Measurements from ENCODE around the gene CTCF. TPM values are rescaled to one million over a fixed set of nuclear protein-coding genes. Genes with fewer than 3 reads are reported as not detected.

Gene CTCF
- total RNA-seq, 2 donors from 2014 or later, result 55.5 to 71.1 TPM

- Mint-ChIP-seq H3K4me3 (no peak overlapping the region), H3K9me3 (no peaks in the 10 kb centered on the region), H3K36me3 (ENCODE audit: insufficient read depth in 2 of 2) (peaks cover 11% of the 10 kb centered on the region in 2 donors), H3K27me3 (ENCODE audit: low read depth) (no peaks in the 10 kb centered on the region), H3K27ac (no peak overlapping the region), H3K4me1 (ENCODE audit: low read depth) (peaks cover 19% of the 10 kb centered on the region)
- ATAC-seq (replicated peaks in 1 of 2) (no peak), DNase-seq (no peak)
Observed at GRCh38 chr16:67656344-67657016, 94.2 kb downstream of the CTCF start.

GRCh38 chr16:67657017-67657608, 94.8 kb downstream of the CTCF start:
- H3K4me3 Mint-ChIP-seq, result no peak overlapping the region
- H3K27ac Mint-ChIP-seq, result no peak overlapping the region

GRCh38 chr16:67657751-67658518, 95.6 kb downstream of the CTCF start:
- H3K4me3 Mint-ChIP-seq, result peak overlapping the region in 1 of 2 donors; percentile 95
- H3K4me1 Mint-ChIP-seq (ENCODE audit: low read depth), result peaks cover 25% of the 10 kb centered on the region
- no peaks in the 10 kb centered on the region for H3K27me3 Mint-ChIP-seq (ENCODE audit: low read depth)
- no peaks in the 10 kb centered on the region for H3K9me3 Mint-ChIP-seq
- ATAC-seq (replicated peaks in 1 of 2) (no peak), DNase-seq (no peak)
- H3K27ac Mint-ChIP-seq, result peak overlapping the region; percentile 4
- peaks cover 8 to 11% of the 10 kb centered on the region in 2 donors for H3K36me3 Mint-ChIP-seq (ENCODE audit: insufficient read depth in 2 of 2)

More at GRCh38 chr16:67657017-67657608, 94.8 kb downstream of the CTCF start:
- DNase-seq, result no peak
- ATAC-seq (replicated peaks in 1 of 2), result no peak
- peaks cover 25% of the 10 kb centered on the region for H3K4me1 Mint-ChIP-seq (ENCODE audit: low read depth)
- no peaks in the 10 kb centered on the region for H3K27me3 Mint-ChIP-seq (ENCODE audit: low read depth)
- no peaks in the 10 kb centered on the region for H3K9me3 Mint-ChIP-seq
- peaks cover 9 to 11% of the 10 kb centered on the region in 2 donors for H3K36me3 Mint-ChIP-seq (ENCODE audit: insufficient read depth in 2 of 2)

GRCh38 chr16:67658849-67659674, 96.7 kb downstream of the CTCF start:
- peaks cover 8 to 11% of the 10 kb centered on the region in 2 donors for H3K36me3 Mint-ChIP-seq (ENCODE audit: insufficient read depth in 2 of 2)
- DNase-seq (peak in 1 of 2 donors; percentile 25), ATAC-seq (replicated peaks in 1 of 2) (no peak)
- H3K27me3 Mint-ChIP-seq (ENCODE audit: low read depth), result no peaks in the 10 kb centered on the region
- H3K27ac Mint-ChIP-seq, result peak overlapping the region; percentile 80
- H3K4me3 Mint-ChIP-seq, result peak overlapping the region; percentile 93 to 95
- peaks cover 25% of the 10 kb centered on the region for H3K4me1 Mint-ChIP-seq (ENCODE audit: low read depth)
- no peaks in the 10 kb centered on the region for H3K9me3 Mint-ChIP-seq

GRCh38 chr16:67659675-67660563, 97.6 kb downstream of the CTCF start, which contains the start of gene ACD:
Gene ACD (minus strand): TSS chr16:67660260. CDS start chr16:67660220, 40 bp downstream.
- ATAC-seq (replicated peaks in 1 of 2), result peak; percentile 67 to 74
- peak; percentile 95 to 98 for DNase-seq
- H3K4me1 Mint-ChIP-seq (ENCODE audit: low read depth), result peaks cover 31% of the 10 kb centered on the region
- peak within 1 kb of the TSS; percentile 92 for H3K27ac Mint-ChIP-seq
- H3K4me3 Mint-ChIP-seq, result peak within 1 kb of the TSS; percentile 93 to 95
- no peaks in the 10 kb centered on the region for H3K27me3 Mint-ChIP-seq (ENCODE audit: low read depth)
- peaks cover 8 to 11% of the 10 kb centered on the region in 2 donors for H3K36me3 Mint-ChIP-seq (ENCODE audit: insufficient read depth in 2 of 2)
- no peaks in the 10 kb centered on the region for H3K9me3 Mint-ChIP-seq

GRCh38 chr16:67660564-67661028, 98.3 kb downstream of the CTCF start, which contains the start of gene PARD6A:
Gene PARD6A (plus strand): TSS chr16:67660960. CDS start chr16:67661039, 79 bp downstream.
- ATAC-seq (replicated peaks in 1 of 2) (peak; percentile 87 to 89), DNase-seq (peak; percentile 97 to 99)
- H3K27me3 Mint-ChIP-seq (ENCODE audit: low read depth), result no peaks in the 10 kb centered on the region
- H3K4me1 Mint-ChIP-seq (ENCODE audit: low read depth), result peaks cover 36% of the 10 kb centered on the region
- H3K36me3 Mint-ChIP-seq (ENCODE audit: insufficient read depth in 2 of 2), result peaks cover 7 to 9% of the 10 kb centered on the region in 2 donors
- H3K4me3 Mint-ChIP-seq, result peak within 1 kb of the TSS; percentile 93 to 95
- H3K27ac Mint-ChIP-seq, result peak within 1 kb of the TSS; percentile 92
- no peaks in the 10 kb centered on the region for H3K9me3 Mint-ChIP-seq

- no peaks in the 10 kb centered on the region for H3K9me3 Mint-ChIP-seq
- H3K36me3 Mint-ChIP-seq (ENCODE audit: insufficient read depth in 2 of 2), result peaks cover 5 to 7% of the 10 kb centered on the region in 2 donors
- peaks cover 37% of the 10 kb centered on the region for H3K4me1 Mint-ChIP-seq (ENCODE audit: low read depth)
- ATAC-seq (replicated peaks in 1 of 2) (no peak), DNase-seq (no peak)
- no peaks in the 10 kb centered on the region for H3K27me3 Mint-ChIP-seq (ENCODE audit: low read depth)
- H3K4me3 Mint-ChIP-seq, result peak overlapping the region; percentile 91 to 95
- H3K27ac Mint-ChIP-seq, result no peak overlapping the region
Observed at GRCh38 chr16:67661101-67661761, 98.9 kb downstream of the CTCF start.

GRCh38 chr16:67661886-67662652, 99.7 kb downstream of the CTCF start:
- ATAC-seq (replicated peaks in 1 of 2) (no peak), DNase-seq (no peak)
- no peak overlapping the region for H3K27ac Mint-ChIP-seq
- H3K36me3 Mint-ChIP-seq (ENCODE audit: insufficient read depth in 2 of 2), result peaks cover 5 to 7% of the 10 kb centered on the region in 2 donors
- peak overlapping the region; percentile 91 to 95 for H3K4me3 Mint-ChIP-seq
- H3K4me1 Mint-ChIP-seq (ENCODE audit: low read depth), result peaks cover 44% of the 10 kb centered on the region
- no peaks in the 10 kb centered on the region for H3K27me3 Mint-ChIP-seq (ENCODE audit: low read depth)
- no peaks in the 10 kb centered on the region for H3K9me3 Mint-ChIP-seq

GRCh38 chr16:67662653-67663010, 100.3 kb downstream of the CTCF start:
- no peak for DNase-seq
- Mint-ChIP-seq H3K9me3 (no peaks in the 10 kb centered on the region), H3K4me1 (ENCODE audit: low read depth) (peaks cover 49% of the 10 kb centered on the region), H3K27me3 (ENCODE audit: low read depth) (no peaks in the 10 kb centered on the region), H3K27ac (no peak overlapping the region), H3K36me3 (ENCODE audit: insufficient read depth in 2 of 2) (peaks cover 5 to 7% of the 10 kb centered on the region in 2 donors), H3K4me3 (no peak overlapping the region)
- ATAC-seq (replicated peaks in 1 of 2), result no peak

GRCh38 chr16:67663151-67663876, 101.0 kb downstream of the CTCF start:
- peak; percentile 44 to 62 for DNase-seq
- no peaks in the 10 kb centered on the region for H3K9me3 Mint-ChIP-seq
- no peak overlapping the region for H3K27ac Mint-ChIP-seq

More at GRCh38 chr16:67663151-67663876, 101.0 kb downstream of the CTCF start:
- H3K4me3 Mint-ChIP-seq, result no peak overlapping the region
- ATAC-seq (replicated peaks in 1 of 2), result no peak
- no peaks in the 10 kb centered on the region for H3K27me3 Mint-ChIP-seq (ENCODE audit: low read depth)
- peaks cover 5 to 7% of the 10 kb centered on the region in 2 donors for H3K36me3 Mint-ChIP-seq (ENCODE audit: insufficient read depth in 2 of 2)
- H3K4me1 Mint-ChIP-seq (ENCODE audit: low read depth), result peaks cover 54% of the 10 kb centered on the region

Data from activated T-cell treated with anti-CD3 and anti-CD28 coated beads, Interleukin-2, amount 50 U/mL, for 72 hours (primary cell).